K562 (cell line): ENCODE results near the gene IL24. TPM values are rescaled to one million over a fixed set of nuclear protein-coding genes. Genes with fewer than 3 reads are reported as not detected.

Experiments
- ATF7 ChIP-seq: fragments of 450-650 bp; IDR thresholded peaks from 2 replicates; pipeline ENCODE4 v1.7.1; 2014; ENCODE audit warnings: mild to moderate bottlenecking, moderate library complexity
- BHLHE40 ChIP-seq: IDR thresholded peaks from 2 replicates; pipeline ENCODE4 v1.6.1; 2011; ENCODE audit warnings: low read length, improper control_type of control experiment
- CREM ChIP-seq: IDR thresholded peaks from 2 replicates; pipeline ENCODE4 v1.6.1; 2014; ENCODE audit warnings: antibody characterized with exemption, low read depth
- EP300 ChIP-seq: IDR thresholded peaks from 2 replicates; pipeline ENCODE4 v1.6.1; 2012; ENCODE audit warnings: low read length, improper control_type of control experiment
- ETV5 ChIP-seq: sonication (generic); formaldehyde crosslinking; IDR thresholded peaks from 2 replicates; pipeline ENCODE4 v1.4.0; 2020; ENCODE audit warnings: low read depth, mild to moderate bottlenecking, missing genetic modification reagents
- GABPA ChIP-seq: fragments of 200-800 bp; sonication (Bioruptor generic); conservative IDR thresholded peaks from 2 replicates; pipeline ENCODE4 v1.6.1; 2016; ENCODE audit warnings: low read depth, missing genetic modification characterization, missing compliant biosample characterization
- GATA2 ChIP-seq: sonication (generic); formaldehyde crosslinking; IDR thresholded peaks from 2 replicates; pipeline ENCODE4 v1.4.0; 2020; ENCODE audit warnings: mild to moderate bottlenecking, missing genetic modification reagents
- HOXB6 ChIP-seq: fragments of 250-450 bp; sonication (Bioruptor Pico); IDR thresholded peaks from 2 replicates; pipeline ENCODE4 v1.5.1; 2022; ENCODE audit warnings: mild to moderate bottlenecking, borderline replicate concordance
- KDM5B ChIP-seq: fragments of 200-600 bp; sonication (generic); IDR thresholded peaks from 2 replicates; pipeline ENCODE4 v1.6.1; 2012; ENCODE audit warnings: low read depth, mild to moderate bottlenecking, moderate library complexity, low read length, control low read depth, inconsistent platforms; ENCODE audit not compliant: insufficient replicate concordance
- MEF2D ChIP-seq: conservative IDR thresholded peaks from 2 replicates; pipeline ENCODE4 v1.6.1; 2016; ENCODE audit warnings: low read depth, missing genetic modification characterization, missing compliant biosample characterization
- MTF1 ChIP-seq: fragments of 250-450 bp; sonication (Bioruptor Pico); IDR thresholded peaks from 2 replicates; pipeline ENCODE4 v1.9.0; 2021; ENCODE audit warnings: moderate library complexity, mild to moderate bottlenecking, inconsistent platforms, borderline replicate concordance
- NR2C2 ChIP-seq, 2 experiments: fragments of 200-800 bp in 1 of 2; sonication (Bioruptor generic) in 1 of 2; sonication (generic) in 1 of 2; formaldehyde crosslinking in 1 of 2; IDR thresholded peaks; 2 replicates each; pipeline versions ENCODE4 v1.6.1 to v1.8.0; 2016 to 2022; ENCODE audit warnings: mild to moderate bottlenecking in 1 of 2, missing compliant biosample characterization in 1 of 2, missing genetic modification characterization in 1 of 2, missing genetic modification reagents in 1 of 2
- ZNF175 ChIP-seq: fragments of 200-800 bp; sonication (Bioruptor generic); IDR thresholded peaks from 2 replicates; pipeline ENCODE4 v1.6.1; 2016; ENCODE audit warnings: low read depth, mild to moderate bottlenecking, missing genetic modification characterization, missing compliant biosample characterization
- ZNF589 ChIP-seq: fragments of 200-800 bp; sonication (Bioruptor generic); IDR thresholded peaks from 2 replicates; pipeline ENCODE4 v1.6.1; 2016; ENCODE audit warnings: low read depth, missing genetic modification characterization, missing compliant biosample characterization
- polyA plus RNA-seq, 8 experiments: library from polyadenylated mRNA; depleted of rRNA in 4 of 8; stranded (reverse) in 5 of 8; unstranded in 3 of 8; fragments of >200 nt; fragmentation: Nextera tagmentation in 2 of 8; fragmentation: Illumina TruSeq in 1 of 8; extraction: Ambion mirVana in 2 of 8; extraction: Trizol in 1 of 8; gene quantifications; 2 replicates each; pipeline versions ENCODE4 v1.2.1 to v1.2.3, GENCODE V29; 2011 to 2014; ENCODE audit warnings: inconsistent platforms in 1 of 8, missing spikeins in 1 of 8
- total RNA-seq, 7 experiments: library from RNA; depleted of rRNA in 6 of 7; stranded (reverse); fragments of >200 nt in 6 of 7; fragmentation: Illumina TruSeq in 2 of 7; extraction: Trizol in 2 of 7; gene quantifications; 2 replicates each; pipeline versions ENCODE4 v1.2.1 to v1.2.3, GENCODE V29; 2011 to 2021; ENCODE audit warnings: low replicate concordance in 1 of 7
- TF ChIP-seq, protein P1 (sequence below): fragments of 450-650 bp; formaldehyde crosslinking; conservative IDR thresholded peaks from 2 replicates; pipeline ENCODE4 v1.4.0; 2022; ENCODE audit warnings: mild to moderate bottlenecking, missing genetic modification characterization
- TF ChIP-seq, protein P2 (sequence below): fragments of 450-650 bp; IDR thresholded peaks from 2 replicates; pipeline ENCODE4 v1.6.1; 2017; ENCODE audit warnings: antibody characterized with exemption
- TF ChIP-seq, protein P3 (sequence below): fragments of 250-450 bp; sonication (Bioruptor Pico); IDR thresholded peaks from 2 replicates; pipeline ENCODE4 v1.8.0; 2021; ENCODE audit warnings: moderate library complexity, mild to moderate bottlenecking, inconsistent platforms
- TF ChIP-seq, protein P4 (sequence below): fragments of 250-450 bp; sonication (Bioruptor Pico); IDR thresholded peaks from 2 replicates; pipeline ENCODE4 v1.4.0; 2020
- TF ChIP-seq, protein P5 (sequence below): sonication (generic); formaldehyde crosslinking; IDR thresholded peaks from 2 replicates; pipeline ENCODE4 v1.9.0; 2022; ENCODE audit warnings: mild to moderate bottlenecking, missing genetic modification reagents

IL24 gene
- total and polyA plus RNA-seq, 9 of the 15 experiments (the other 6 are each of a cell fraction or from before 2014, with no cell fraction given): 0.04 to 0.19 TPM; not detected in 7

DNA sequence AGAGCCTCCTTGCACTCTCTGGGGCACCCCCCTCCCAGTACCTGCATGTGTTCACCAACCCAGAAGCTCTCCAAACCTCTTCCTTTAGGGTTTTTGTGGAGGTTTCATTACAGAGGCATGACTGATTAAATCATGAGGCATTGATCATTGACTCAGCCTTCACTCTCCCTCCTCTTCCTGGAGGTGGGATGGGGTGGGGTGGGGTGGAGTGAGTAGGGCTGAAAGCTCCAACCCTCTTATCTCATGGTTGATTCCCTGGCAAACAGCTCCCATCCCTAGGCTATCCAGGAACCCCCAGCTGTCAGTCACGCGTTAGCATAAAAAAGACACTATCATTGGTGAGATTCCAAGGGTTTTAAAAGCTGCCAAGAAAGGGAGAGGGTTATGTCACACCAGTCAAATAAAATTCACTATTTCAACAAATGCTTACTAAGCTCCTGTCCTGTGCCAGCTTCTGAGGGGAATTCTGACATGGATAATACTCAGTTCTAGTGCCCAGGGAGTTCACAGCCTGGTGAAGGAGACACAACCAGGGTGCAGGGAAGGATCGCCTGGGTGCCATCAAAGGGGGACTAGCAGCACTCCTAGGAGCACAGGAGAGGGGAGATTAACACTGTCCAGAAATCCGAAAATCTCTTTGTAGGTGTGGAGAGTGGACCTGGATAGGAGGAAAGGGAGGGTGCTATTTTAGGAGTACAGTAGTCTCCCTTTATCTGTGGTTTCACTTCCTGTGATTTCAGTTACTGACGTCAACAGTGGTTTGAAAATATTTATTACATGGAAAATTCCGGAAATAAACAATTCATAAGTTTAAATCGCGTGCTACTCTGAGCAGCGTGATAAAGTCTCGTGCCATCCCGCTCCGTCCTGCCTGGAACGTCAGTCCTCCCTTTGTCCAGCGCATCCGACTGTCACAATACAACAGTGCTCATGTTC is 6.8 kb upstream of the IL24 start (continued):
- TF ChIP-seq, protein P1, sequence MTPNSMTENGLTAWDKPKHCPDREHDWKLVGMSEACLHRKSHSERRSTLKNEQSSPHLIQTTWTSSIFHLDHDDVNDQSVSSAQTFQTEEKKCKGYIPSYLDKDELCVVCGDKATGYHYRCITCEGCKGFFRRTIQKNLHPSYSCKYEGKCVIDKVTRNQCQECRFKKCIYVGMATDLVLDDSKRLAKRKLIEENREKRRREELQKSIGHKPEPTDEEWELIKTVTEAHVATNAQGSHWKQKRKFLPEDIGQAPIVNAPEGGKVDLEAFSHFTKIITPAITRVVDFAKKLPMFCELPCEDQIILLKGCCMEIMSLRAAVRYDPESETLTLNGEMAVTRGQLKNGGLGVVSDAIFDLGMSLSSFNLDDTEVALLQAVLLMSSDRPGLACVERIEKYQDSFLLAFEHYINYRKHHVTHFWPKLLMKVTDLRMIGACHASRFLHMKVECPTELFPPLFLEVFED (CRISPR knock-in tag): 0 out of 2 replicates have a peak, but pooled peaks have one; percentile 17
- peak; percentile 44 for TF ChIP-seq EP300
- no peak for TF ChIP-seq KDM5B
- TF ChIP-seq, protein P2, sequence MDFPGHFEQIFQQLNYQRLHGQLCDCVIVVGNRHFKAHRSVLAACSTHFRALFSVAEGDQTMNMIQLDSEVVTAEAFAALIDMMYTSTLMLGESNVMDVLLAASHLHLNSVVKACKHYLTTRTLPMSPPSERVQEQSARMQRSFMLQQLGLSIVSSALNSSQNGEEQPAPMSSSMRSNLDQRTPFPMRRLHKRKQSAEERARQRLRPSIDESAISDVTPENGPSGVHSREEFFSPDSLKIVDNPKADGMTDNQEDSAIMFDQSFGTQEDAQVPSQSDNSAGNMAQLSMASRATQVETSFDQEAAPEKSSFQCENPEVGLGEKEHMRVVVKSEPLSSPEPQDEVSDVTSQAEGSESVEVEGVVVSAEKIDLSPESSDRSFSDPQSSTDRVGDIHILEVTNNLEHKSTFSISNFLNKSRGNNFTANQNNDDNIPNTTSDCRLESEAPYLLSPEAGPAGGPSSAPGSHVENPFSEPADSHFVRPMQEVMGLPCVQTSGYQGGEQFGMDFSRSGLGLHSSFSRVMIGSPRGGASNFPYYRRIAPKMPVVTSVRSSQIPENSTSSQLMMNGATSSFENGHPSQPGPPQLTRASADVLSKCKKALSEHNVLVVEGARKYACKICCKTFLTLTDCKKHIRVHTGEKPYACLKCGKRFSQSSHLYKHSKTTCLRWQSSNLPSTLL: no peak
- peak; percentile 41; the same call in 1 of the 2 replicates for TF ChIP-seq ZNF589
- TF ChIP-seq ETV5 (CRISPR knock-in tag): peak; percentile 46; the same call in 1 of the 2 replicates
- peak; percentile 80 for TF ChIP-seq CREM
- no peak for TF ChIP-seq HOXB6 (CRISPR knock-in tag)
- TF ChIP-seq MTF1 (CRISPR knock-in tag): no peak
- 0 out of 2 replicates have a peak, but pooled peaks have one; percentile 26 for TF ChIP-seq GATA2
- TF ChIP-seq, protein P3, sequence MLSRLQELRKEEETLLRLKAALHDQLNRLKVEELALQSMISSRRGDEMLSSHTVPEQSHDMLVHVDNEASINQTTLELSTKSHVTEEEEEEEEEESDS (CRISPR knock-in tag): no peak
- peak; percentile 74 for TF ChIP-seq GABPA (tag)
- TF ChIP-seq, protein P4, sequence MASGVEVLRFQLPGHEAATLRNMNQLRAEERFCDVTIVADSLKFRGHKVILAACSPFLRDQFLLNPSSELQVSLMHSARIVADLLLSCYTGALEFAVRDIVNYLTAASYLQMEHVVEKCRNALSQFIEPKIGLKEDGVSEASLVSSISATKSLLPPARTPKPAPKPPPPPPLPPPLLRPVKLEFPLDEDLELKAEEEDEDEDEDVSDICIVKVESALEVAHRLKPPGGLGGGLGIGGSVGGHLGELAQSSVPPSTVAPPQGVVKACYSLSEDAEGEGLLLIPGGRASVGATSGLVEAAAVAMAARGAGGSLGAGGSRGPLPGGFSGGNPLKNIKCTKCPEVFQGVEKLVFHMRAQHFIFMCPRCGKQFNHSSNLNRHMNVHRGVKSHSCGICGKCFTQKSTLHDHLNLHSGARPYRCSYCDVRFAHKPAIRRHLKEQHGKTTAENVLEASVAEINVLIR: peak; percentile 81
- no peak for TF ChIP-seq NR2C2 (CRISPR knock-in tag; IDR thresholded peaks at IDR 0.05)
- TF ChIP-seq NR2C2 (tag; IDR thresholded peaks at IDR 0.05): no peak; the same call in 1 of the 2 replicates
- TF ChIP-seq ZNF175 (CRISPR knock-in tag): peak; percentile 88
- TF ChIP-seq, protein P5, sequence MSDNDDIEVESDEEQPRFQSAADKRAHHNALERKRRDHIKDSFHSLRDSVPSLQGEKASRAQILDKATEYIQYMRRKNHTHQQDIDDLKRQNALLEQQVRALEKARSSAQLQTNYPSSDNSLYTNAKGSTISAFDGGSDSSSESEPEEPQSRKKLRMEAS (CRISPR knock-in tag): peak; percentile 26; the same call in 1 of the 2 replicates
- peak; percentile 84 for TF ChIP-seq BHLHE40
- peak; percentile 40; the same call in 1 of the 2 replicates for TF ChIP-seq ATF7
- TF ChIP-seq MEF2D (tag): peak; percentile 83
